CD14-positive monocyte (primary cell): ENCODE data around the gene OR52B6. TPM values are rescaled to one million over a fixed set of nuclear protein-coding genes. Genes with fewer than 3 reads are reported as not detected.

Experiments
- DNase-seq, 3 donors: peaks; one replicate each; pipeline ENCODE4 v3.0.0-alpha.2; 2011 to 2022
- H2AFZ ChIP-seq: 2 replicates; pipeline ENCODE4 v1.6.0; 2012; ENCODE audit warnings: mild to moderate bottlenecking, low read depth, low read length, inconsistent platforms; ENCODE audit not compliant: insufficient read depth, poor library complexity, severe bottlenecking
- H3K27ac ChIP-seq, 2 donors: 1 replicate in 1 of 2; 2 replicates in 1 of 2; pipeline ENCODE4 v1.5.1; 2012 to 2013; ENCODE audit warnings: low read length in 2 of 2, control low read depth in 1 of 2, inconsistent platforms in 1 of 2, low read depth in 1 of 2, mild to moderate bottlenecking in 1 of 2
- H3K27me3 ChIP-seq, 2 donors: one replicate each; pipeline versions ENCODE4 v1.6.0 to v1.6.1; 2011 to 2013; ENCODE audit warnings: low read length in 2 of 2; ENCODE audit not compliant: control insufficient read depth in 2 of 2, insufficient read depth in 2 of 2
- H3K36me3 ChIP-seq, 2 donors: replicated peaks in 1 of 2; 1 replicate in 1 of 2; 2 replicates in 1 of 2; pipeline versions ENCODE4 v1.5.1 to v1.6.1; 2012 to 2013; ENCODE audit warnings: low read length in 2 of 2, control low read depth in 1 of 2, inconsistent platforms in 1 of 2, mild to moderate bottlenecking in 1 of 2; ENCODE audit not compliant: insufficient read depth in 2 of 2, control insufficient read depth in 1 of 2
- H3K4me1 ChIP-seq, 2 donors: 1 replicate in 1 of 2; 2 replicates in 1 of 2; pipeline versions ENCODE4 v1.5.1 to v1.6.1; 2012 to 2013; ENCODE audit warnings: low read length in 2 of 2, control low read depth in 1 of 2, inconsistent platforms in 1 of 2, mild to moderate bottlenecking in 1 of 2, moderate library complexity in 1 of 2; ENCODE audit not compliant: insufficient read depth in 2 of 2, control insufficient read depth in 1 of 2
- H3K4me2 ChIP-seq: replicated peaks from 2 replicates; pipeline ENCODE3; 2012; ENCODE audit warnings: low read length, moderate library complexity, mild to moderate bottlenecking; ENCODE audit not compliant: poor library complexity, severe bottlenecking; ENCODE audit errors: extremely low read depth
- H3K4me3 ChIP-seq, 3 experiments: fragments of 200-600 bp in 1 of 3; sonication (generic) in 1 of 3; replicated peaks in 1 of 3; 1 replicate in 2 of 3; 2 replicates in 1 of 3; pipeline ENCODE4 v1.5.1; 2011 to 2013; ENCODE audit warnings: low read length in 3 of 3, mild to moderate bottlenecking in 3 of 3, control low read depth in 2 of 3, low read depth in 2 of 3, inconsistent platforms in 1 of 3, moderate library complexity in 1 of 3
- H3K79me2 ChIP-seq: 2 replicates; pipeline ENCODE4 v1.6.0; 2012; ENCODE audit warnings: mild to moderate bottlenecking, control low read depth, inconsistent platforms, low read length, moderate library complexity; ENCODE audit not compliant: insufficient read depth
- H3K9ac ChIP-seq: 2 replicates; pipeline ENCODE4 v1.6.0; 2017; ENCODE audit warnings: low read length, mild to moderate bottlenecking; ENCODE audit not compliant: insufficient read depth, poor library complexity, severe bottlenecking
- H3K9me3 ChIP-seq, 2 donors: replicated peaks in 1 of 2; 1 replicate in 1 of 2; 2 replicates in 1 of 2; pipeline versions ENCODE4 v1.5.1 to v1.6.1; 2012 to 2013; ENCODE audit warnings: low read length in 2 of 2, control low read depth in 1 of 2; ENCODE audit not compliant: control insufficient read depth in 1 of 2, insufficient read depth in 1 of 2
- H4K20me1 ChIP-seq: 2 replicates; pipeline ENCODE4 v1.6.0; 2012; ENCODE audit warnings: mild to moderate bottlenecking, low read length, control low read depth, moderate library complexity; ENCODE audit not compliant: insufficient read depth
- H3K27ac Mint-ChIP-seq, 7 donors: one replicate each; pipeline ENCODE4 v1.8.0; 2020; ENCODE audit warnings: mild to moderate bottlenecking in 7 of 7, mixed read lengths in 7 of 7, moderate library complexity in 6 of 7, inconsistent platforms in 2 of 7
- H3K27me3 Mint-ChIP-seq, 3 donors: one replicate each; pipeline ENCODE4 v1.8.0; 2021 to 2022; ENCODE audit warnings: low read depth in 3 of 3, mild to moderate bottlenecking in 3 of 3, mixed read lengths in 3 of 3, moderate library complexity in 3 of 3, inconsistent platforms in 1 of 3
- H3K36me3 Mint-ChIP-seq, 2 donors: one replicate each; pipeline ENCODE4 v1.8.0; 2020; ENCODE audit warnings: mixed read lengths in 2 of 2, inconsistent platforms in 1 of 2, mild to moderate bottlenecking in 1 of 2
- H3K4me1 Mint-ChIP-seq: one replicate; pipeline ENCODE4 v1.8.0; 2020; ENCODE audit warnings: mild to moderate bottlenecking, mixed read lengths
- H3K4me3 Mint-ChIP-seq, 2 donors: one replicate each; pipeline ENCODE4 v1.8.0; 2020; ENCODE audit warnings: mild to moderate bottlenecking in 2 of 2, mixed read lengths in 2 of 2, moderate library complexity in 1 of 2
- H3K9me3 Mint-ChIP-seq, 7 donors: one replicate each; pipeline ENCODE4 v1.8.0; 2020 to 2022; ENCODE audit warnings: mixed read lengths in 7 of 7, mild to moderate bottlenecking in 6 of 7, moderate library complexity in 6 of 7, inconsistent platforms in 2 of 7
- WGBS: methylation state at CpG from one replicate; pipeline ENCODE4 v1.1.5; 2013; ENCODE audit warnings: missing lambda C conversion rate; ENCODE audit not compliant: insufficient coverage; 5-methylcytosine and 5-hydroxymethylcytosine counted together
- intact Hi-C, 2 donors: fragments of 100-400 bp; cut with micrococcal nuclease; formaldehyde crosslinking; loops; one replicate each; pipeline versions ENCODE4 v1.15.0 to v1.15.1; 2023
- polyA plus RNA-seq, 3 donors: library from polyadenylated mRNA; depleted of rRNA in 1 of 3; unstranded in 2 of 3; stranded (reverse) in 1 of 3; fragments of 300-500 nt in 2 of 3; fragments of >200 nt in 1 of 3; fragmentation: Illumina TruSeq in 2 of 3; gene quantifications; 1 replicate in 2 of 3; 2 replicates in 1 of 3; pipeline ENCODE4 v1.2.3, GENCODE V29; 2012 to 2021
- TF ChIP-seq, protein P1 (sequence below): fragments of 200-600 bp; IDR thresholded peaks from one replicate; pipeline ENCODE4 v1.8.0; 2022; ENCODE audit warnings: antibody characterized with exemption, mild to moderate bottlenecking

OR52B6 gene
- polyA plus RNA-seq, 3 donors, result not detected

DNA sequence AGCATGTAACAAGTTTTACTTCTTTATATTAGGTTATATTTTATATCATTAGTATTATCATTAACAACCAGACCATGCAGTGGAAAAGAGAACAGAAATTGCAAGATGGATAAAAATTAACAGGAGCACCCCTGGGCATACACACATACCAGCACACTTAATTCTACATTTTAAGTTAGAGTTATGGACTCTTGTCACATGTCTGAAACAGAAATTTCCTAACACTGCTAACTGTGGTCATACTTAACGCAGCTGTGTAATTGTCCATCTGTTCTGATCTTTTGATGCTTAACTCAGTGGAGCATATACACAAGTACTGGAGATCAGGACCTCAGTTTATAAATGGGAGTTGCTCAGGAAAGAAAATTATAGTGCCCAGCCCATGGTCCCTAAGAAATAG lies 32.7 kb upstream of the OR52B6 start:
- Histone ChIP-seq H3K4me3 (no peak overlapping the region), H3K4me1 (no peaks in the 10 kb centered on the region), H3K79me2 (no peaks in the 10 kb centered on the region), H3K36me3 (no peaks in the 10 kb centered on the region), H3K27me3 (no peaks in the 10 kb centered on the region), H3K4me2 (no peak overlapping the region), H2AFZ (no peak overlapping the region), H4K20me1 (no peaks in the 10 kb centered on the region), H3K9me3 (no peaks in the 10 kb centered on the region), H3K27ac (no peak overlapping the region), H3K9ac (no peak overlapping the region)
- H3K4me1 Mint-ChIP-seq, result no peaks in the 10 kb centered on the region
- no CpG with 5 or more reads among the region's 1 CpG for WGBS
- TF ChIP-seq, protein P1, sequence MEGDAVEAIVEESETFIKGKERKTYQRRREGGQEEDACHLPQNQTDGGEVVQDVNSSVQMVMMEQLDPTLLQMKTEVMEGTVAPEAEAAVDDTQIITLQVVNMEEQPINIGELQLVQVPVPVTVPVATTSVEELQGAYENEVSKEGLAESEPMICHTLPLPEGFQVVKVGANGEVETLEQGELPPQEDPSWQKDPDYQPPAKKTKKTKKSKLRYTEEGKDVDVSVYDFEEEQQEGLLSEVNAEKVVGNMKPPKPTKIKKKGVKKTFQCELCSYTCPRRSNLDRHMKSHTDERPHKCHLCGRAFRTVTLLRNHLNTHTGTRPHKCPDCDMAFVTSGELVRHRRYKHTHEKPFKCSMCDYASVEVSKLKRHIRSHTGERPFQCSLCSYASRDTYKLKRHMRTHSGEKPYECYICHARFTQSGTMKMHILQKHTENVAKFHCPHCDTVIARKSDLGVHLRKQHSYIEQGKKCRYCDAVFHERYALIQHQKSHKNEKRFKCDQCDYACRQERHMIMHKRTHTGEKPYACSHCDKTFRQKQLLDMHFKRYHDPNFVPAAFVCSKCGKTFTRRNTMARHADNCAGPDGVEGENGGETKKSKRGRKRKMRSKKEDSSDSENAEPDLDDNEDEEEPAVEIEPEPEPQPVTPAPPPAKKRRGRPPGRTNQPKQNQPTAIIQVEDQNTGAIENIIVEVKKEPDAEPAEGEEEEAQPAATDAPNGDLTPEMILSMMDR, result no peak
- peaks cover 0 to 3% (median 0%) of the 10 kb centered on the region in 7 donors for H3K9me3 Mint-ChIP-seq
- peaks cover 0 to 2% (median 0%) of the 10 kb centered on the region in 3 donors for H3K27me3 Mint-ChIP-seq
- DNase-seq, result no peak
- no peaks in the 10 kb centered on the region for H3K36me3 Mint-ChIP-seq
- H3K4me3 Mint-ChIP-seq, result no peak overlapping the region
- H3K27ac Mint-ChIP-seq, result no peak overlapping the region
- intact Hi-C loops, result no loop called here

DNA sequence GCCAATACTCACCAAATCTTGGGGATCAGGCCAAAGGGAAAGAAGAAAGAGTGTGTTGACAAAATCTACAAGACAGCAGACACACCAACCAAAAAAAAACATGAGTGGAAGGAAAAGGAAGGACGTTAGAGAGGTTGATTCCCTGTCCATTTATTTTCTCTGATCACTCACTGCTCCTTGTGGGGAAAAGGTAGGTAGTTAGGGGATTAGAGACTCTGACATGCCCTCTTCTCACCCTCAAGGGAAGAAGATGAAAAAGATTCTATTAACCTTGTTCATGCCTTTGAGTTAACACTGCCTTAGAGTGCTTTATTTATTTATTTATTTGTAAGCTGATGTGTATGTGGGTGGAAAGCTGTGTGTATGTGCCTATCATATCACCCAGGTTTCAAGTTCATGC lies 32.2 kb upstream of the OR52B6 start, which contains the start of gene OR52H1:
Gene OR52H1 (minus strand): TSS at position 101 of the 400 bp plus-strand sequence. CDS start 3,035 bp downstream, outside the sequence.
- Mint-ChIP-seq H3K36me3 (no peaks in the 10 kb centered on the region), H3K4me3 (no peak within 1 kb of the TSS), H3K27ac (no peak within 1 kb of the TSS), H3K27me3 (peaks cover 0 to 2% (median 0%) of the 10 kb centered on the region in 3 donors), H3K9me3 (peaks cover 0 to 3% (median 0%) of the 10 kb centered on the region in 7 donors), H3K4me1 (no peaks in the 10 kb centered on the region)
- no peak within 1 kb of the TSS for H2AFZ ChIP-seq
- no peak within 1 kb of the TSS for H3K27ac ChIP-seq
- H3K4me2 ChIP-seq, result no peak within 1 kb of the TSS
- no peak within 1 kb of the TSS for H3K9ac ChIP-seq
- no peak within 1 kb of the TSS for H3K4me3 ChIP-seq
- H3K36me3 ChIP-seq, result no peaks in the 10 kb centered on the region
- H3K4me1 ChIP-seq, result no peaks in the 10 kb centered on the region
- no peaks in the 10 kb centered on the region for H4K20me1 ChIP-seq
- H3K27me3 ChIP-seq, result no peaks in the 10 kb centered on the region
- no peak for DNase-seq
- TF ChIP-seq, protein P1, result no peak
- no peaks in the 10 kb centered on the region for H3K9me3 ChIP-seq
- intact Hi-C loops, result no loop called here
- WGBS, result no CpG with 5 or more reads among the region's 1 CpG
- no peaks in the 10 kb centered on the region for H3K79me2 ChIP-seq
